ENCODE measurements around the gene SUGCT. TPM values are rescaled to one million over a fixed set of nuclear protein-coding genes. Genes with fewer than 3 reads are reported as not detected.

Gene SUGCT
- total RNA-seq, 1 experiment from 2014 or later = 1.5 TPM

DNA sequence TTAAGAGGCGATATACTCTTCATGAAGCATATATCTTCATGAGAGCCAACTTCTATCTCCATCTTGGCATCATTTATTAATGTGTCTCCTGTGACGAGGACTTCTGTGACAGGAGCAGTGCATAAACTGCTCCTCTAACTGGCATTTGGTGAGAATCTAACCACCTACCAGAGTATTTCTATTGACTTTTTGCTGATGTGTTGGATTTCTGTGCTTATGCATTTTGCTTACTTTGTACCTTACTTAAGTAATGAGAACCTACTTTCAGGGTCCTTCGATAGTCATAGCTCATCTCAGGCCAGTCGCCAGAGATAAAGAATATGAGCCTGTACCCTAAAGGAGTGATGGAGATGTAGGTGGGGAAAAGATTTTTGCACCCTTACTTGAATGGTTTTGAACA lies 265.7 kb downstream of the SUGCT start:
- Histone ChIP-seq H3K4me1 (ENCODE audit: insufficient read depth, low read length, poor library complexity, severe bottlenecking) (no peaks in the 10 kb centered on the region), H3K27ac (ENCODE audit: low read depth, low read length, poor library complexity, severe bottlenecking) (no peak overlapping the region), H3K4me3 (ENCODE audit: low read depth, low read length, poor library complexity, severe bottlenecking) (no peak overlapping the region), H3K27me3 (replicated peaks; ENCODE audit: insufficient read depth, low read depth, low read length, poor library complexity) (no peaks in the 10 kb centered on the region), H3K36me3 (ENCODE audit: insufficient read depth, low read length, poor library complexity, severe bottlenecking) (no peaks in the 10 kb centered on the region), H3K9me3 (ENCODE audit: low read depth, low read length, poor library complexity, severe bottlenecking) (no peaks in the 10 kb centered on the region)
- POLR2A ChIA-PET (ENCODE audit: low non-redundant PET) = no interaction called here
- TF ChIP-seq EZH2 (IDR thresholded peaks at IDR 0.05; ENCODE audit: borderline replicate concordance, low read depth, low read length, poor library complexity, severe bottlenecking) = no peak
- TF ChIP-seq, protein P1, sequence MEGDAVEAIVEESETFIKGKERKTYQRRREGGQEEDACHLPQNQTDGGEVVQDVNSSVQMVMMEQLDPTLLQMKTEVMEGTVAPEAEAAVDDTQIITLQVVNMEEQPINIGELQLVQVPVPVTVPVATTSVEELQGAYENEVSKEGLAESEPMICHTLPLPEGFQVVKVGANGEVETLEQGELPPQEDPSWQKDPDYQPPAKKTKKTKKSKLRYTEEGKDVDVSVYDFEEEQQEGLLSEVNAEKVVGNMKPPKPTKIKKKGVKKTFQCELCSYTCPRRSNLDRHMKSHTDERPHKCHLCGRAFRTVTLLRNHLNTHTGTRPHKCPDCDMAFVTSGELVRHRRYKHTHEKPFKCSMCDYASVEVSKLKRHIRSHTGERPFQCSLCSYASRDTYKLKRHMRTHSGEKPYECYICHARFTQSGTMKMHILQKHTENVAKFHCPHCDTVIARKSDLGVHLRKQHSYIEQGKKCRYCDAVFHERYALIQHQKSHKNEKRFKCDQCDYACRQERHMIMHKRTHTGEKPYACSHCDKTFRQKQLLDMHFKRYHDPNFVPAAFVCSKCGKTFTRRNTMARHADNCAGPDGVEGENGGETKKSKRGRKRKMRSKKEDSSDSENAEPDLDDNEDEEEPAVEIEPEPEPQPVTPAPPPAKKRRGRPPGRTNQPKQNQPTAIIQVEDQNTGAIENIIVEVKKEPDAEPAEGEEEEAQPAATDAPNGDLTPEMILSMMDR (conservative IDR thresholded peaks at IDR 0.05; ENCODE audit: low read depth, low read length) = no peak
- no peak for DNase-seq (ENCODE audit: low spot score)
- intact Hi-C loops (cut with micrococcal nuclease; ENCODE audit: unreplicated experiment) = no loop called here
- CTCF ChIA-PET = no interaction called here
- no TSS peak for BruUV-seq (replicated peaks)

DNA sequence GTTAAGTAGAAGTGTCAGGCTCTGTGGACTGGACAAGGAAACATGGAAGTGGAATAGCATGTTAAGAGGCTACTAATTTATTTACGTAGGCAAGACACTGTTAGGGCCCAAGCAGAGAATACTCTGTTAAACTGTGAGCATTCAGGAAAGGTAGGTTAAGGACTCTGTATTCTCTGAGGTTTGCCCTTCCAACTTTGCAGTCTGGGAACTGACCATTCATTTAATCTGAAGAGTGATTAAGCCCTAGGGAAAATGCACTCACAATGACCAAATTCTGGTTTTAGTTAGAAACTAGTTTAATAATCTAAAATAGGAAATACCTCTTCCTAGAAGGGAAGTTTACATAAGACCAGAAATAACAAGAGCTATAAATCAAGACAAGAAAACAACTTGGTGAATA lies 266.6 kb downstream of the SUGCT start:
- H3K27ac ChIP-seq (ENCODE audit: low read depth, low read length, poor library complexity, severe bottlenecking) = no peak overlapping the region
- TF ChIP-seq EZH2 (IDR thresholded peaks at IDR 0.05; ENCODE audit: borderline replicate concordance, low read depth, low read length, poor library complexity, severe bottlenecking) = no peak
- TF ChIP-seq, protein P1 (conservative IDR thresholded peaks at IDR 0.05; ENCODE audit: low read depth, low read length) = no peak
- no TSS peak for BruUV-seq (replicated peaks)
- no peaks in the 10 kb centered on the region for H3K27me3 ChIP-seq (replicated peaks; ENCODE audit: insufficient read depth, low read depth, low read length, poor library complexity)
- H3K4me3 ChIP-seq (ENCODE audit: low read depth, low read length, poor library complexity, severe bottlenecking) = no peak overlapping the region
- H3K9me3 ChIP-seq (ENCODE audit: low read depth, low read length, poor library complexity, severe bottlenecking) = no peaks in the 10 kb centered on the region
- DNase-seq (ENCODE audit: low spot score) = no peak
- POLR2A ChIA-PET (ENCODE audit: low non-redundant PET) = no interaction called here
- intact Hi-C loops (cut with micrococcal nuclease; ENCODE audit: unreplicated experiment) = no loop called here
- H3K36me3 ChIP-seq (ENCODE audit: insufficient read depth, low read length, poor library complexity, severe bottlenecking) = no peaks in the 10 kb centered on the region
- H3K4me1 ChIP-seq (ENCODE audit: insufficient read depth, low read length, poor library complexity, severe bottlenecking) = no peaks in the 10 kb centered on the region
- CTCF ChIA-PET = no interaction called here

GRCh38 chr7:40402661-40403060 lies 267.9 kb downstream of the SUGCT start:
- Histone ChIP-seq H3K36me3 (ENCODE audit: insufficient read depth, low read length, poor library complexity, severe bottlenecking) (no peaks in the 10 kb centered on the region), H3K4me3 (ENCODE audit: low read depth, low read length, poor library complexity, severe bottlenecking) (no peak overlapping the region), H3K9me3 (ENCODE audit: low read depth, low read length, poor library complexity, severe bottlenecking) (no peaks in the 10 kb centered on the region), H3K27ac (ENCODE audit: low read depth, low read length, poor library complexity, severe bottlenecking) (no peak overlapping the region), H3K27me3 (replicated peaks; ENCODE audit: insufficient read depth, low read depth, low read length, poor library complexity) (no peaks in the 10 kb centered on the region), H3K4me1 (ENCODE audit: insufficient read depth, low read length, poor library complexity, severe bottlenecking) (no peaks in the 10 kb centered on the region)
- intact Hi-C loops (cut with micrococcal nuclease; ENCODE audit: unreplicated experiment) = no loop called here
- no TSS peak for BruUV-seq (replicated peaks)
- DNase-seq (ENCODE audit: low spot score) = no peak
- ChIA-PET CTCF (no interaction called here), POLR2A (ENCODE audit: low non-redundant PET) (no interaction called here)
- TF ChIP-seq, protein P1 (conservative IDR thresholded peaks at IDR 0.05; ENCODE audit: low read depth, low read length) = no peak
- no peak for TF ChIP-seq EZH2 (IDR thresholded peaks at IDR 0.05; ENCODE audit: borderline replicate concordance, low read depth, low read length, poor library complexity, severe bottlenecking)

Measured in A673 (cell line).